ENCODE measurements around the gene NME4. TPM values are rescaled to one million over a fixed set of nuclear protein-coding genes. Genes with fewer than 3 reads are reported as not detected.

The NME4 gene
- total RNA-seq, 4 donors from 2014 or later = 31.7 to 65.0 (median 59.7) TPM

GRCh38 chr16:373848-374615 is 23.0 kb upstream of the NME4 start:
- Histone ChIP-seq H3K4me1 (peaks cover 6 to 21% of the 10 kb centered on the region in 2 donors), H3K27me3 (no peaks in the 10 kb centered on the region), H3K9me3 (no peaks in the 10 kb centered on the region), H3K36me3 (peaks cover 7 to 33% of the 10 kb centered on the region in 2 donors), H3K4me3 (replicated peaks in 1 of 3) (no peak overlapping the region), H3K27ac (no peak overlapping the region)
- intact Hi-C loops (cut with DNase I) = no loop called here
- no peak for DNase-seq
- TF ChIP-seq POLR2A (IDR thresholded peaks at IDR 0.05) (no peak), CTCF (IDR thresholded peaks at IDR 0.05) (no peak)
- WGBS, 2 donors = 95 to 97% methylated on average over 28 to 37 of the region's 44 CpGs

- intact Hi-C loops (cut with DNase I) = no loop called here
- 87 to 98% methylated on average over 3 to 8 of the region's 9 CpGs for WGBS, 2 donors
- Histone ChIP-seq H3K27me3 (no peaks in the 10 kb centered on the region), H3K4me3 (replicated peaks in 1 of 3) (no peak overlapping the region), H3K4me1 (peaks cover 7 to 20% of the 10 kb centered on the region in 2 donors), H3K36me3 (peaks cover 7 to 33% of the 10 kb centered on the region in 2 donors), H3K27ac (no peak overlapping the region), H3K9me3 (no peaks in the 10 kb centered on the region)
- DNase-seq = no peak
- TF ChIP-seq CTCF (IDR thresholded peaks at IDR 0.05) (no peak), POLR2A (IDR thresholded peaks at IDR 0.05) (no peak)
Observed at GRCh38 chr16:374616-374926, 22.4 kb upstream of the NME4 start.

GRCh38 chr16:375212-375611 is 21.8 kb upstream of the NME4 start:
- DNase-seq = no peak
- H3K27ac ChIP-seq = no peak overlapping the region
- H3K9me3 ChIP-seq = no peaks in the 10 kb centered on the region
- no peak overlapping the region for H3K4me3 ChIP-seq (replicated peaks in 1 of 3)
- H3K4me1 ChIP-seq = peaks cover 9 to 20% of the 10 kb centered on the region in 2 donors
- TF ChIP-seq CTCF (IDR thresholded peaks at IDR 0.05) (no peak), POLR2A (IDR thresholded peaks at IDR 0.05) (no peak)
- intact Hi-C loops (cut with DNase I) = no loop called here
- H3K36me3 ChIP-seq = peaks cover 7 to 33% of the 10 kb centered on the region in 2 donors
- H3K27me3 ChIP-seq = no peaks in the 10 kb centered on the region
- 93 to 96% methylated on average over 23 of the region's 23 CpGs for WGBS, 2 donors

GRCh38 chr16:375927-376816 is 20.8 kb upstream of the NME4 start:
- Histone ChIP-seq H3K4me1 (peaks cover 17 to 21% of the 10 kb centered on the region in 2 donors), H3K27ac (no peak overlapping the region), H3K27me3 (no peaks in the 10 kb centered on the region), H3K9me3 (no peaks in the 10 kb centered on the region), H3K36me3 (peaks cover 7 to 33% of the 10 kb centered on the region in 2 donors), H3K4me3 (replicated peaks in 1 of 3) (no peak overlapping the region)
- intact Hi-C loops (cut with DNase I) = no loop called here
- TF ChIP-seq CTCF (IDR thresholded peaks at IDR 0.05) = no peak
- no peak for TF ChIP-seq POLR2A (IDR thresholded peaks at IDR 0.05)
- WGBS, 2 donors = 93 to 94% methylated on average over 10 to 28 of the region's 44 CpGs
- DNase-seq = no peak

Data from thyroid gland (tissue), 4 donors.